GM19463 (cell line): Measurements from ENCODE around the gene TINAGL1.

ENCODE experiments used
- ATAC-seq: cut with Tn5 transposase; IDR thresholded peaks from one replicate; pipeline ENCODE4 v1.9.1; 2021; ENCODE audit warnings: mild to moderate bottlenecking, moderate library complexity; ENCODE audit not compliant: unreplicated experiment

Gene TINAGL1

DNA sequence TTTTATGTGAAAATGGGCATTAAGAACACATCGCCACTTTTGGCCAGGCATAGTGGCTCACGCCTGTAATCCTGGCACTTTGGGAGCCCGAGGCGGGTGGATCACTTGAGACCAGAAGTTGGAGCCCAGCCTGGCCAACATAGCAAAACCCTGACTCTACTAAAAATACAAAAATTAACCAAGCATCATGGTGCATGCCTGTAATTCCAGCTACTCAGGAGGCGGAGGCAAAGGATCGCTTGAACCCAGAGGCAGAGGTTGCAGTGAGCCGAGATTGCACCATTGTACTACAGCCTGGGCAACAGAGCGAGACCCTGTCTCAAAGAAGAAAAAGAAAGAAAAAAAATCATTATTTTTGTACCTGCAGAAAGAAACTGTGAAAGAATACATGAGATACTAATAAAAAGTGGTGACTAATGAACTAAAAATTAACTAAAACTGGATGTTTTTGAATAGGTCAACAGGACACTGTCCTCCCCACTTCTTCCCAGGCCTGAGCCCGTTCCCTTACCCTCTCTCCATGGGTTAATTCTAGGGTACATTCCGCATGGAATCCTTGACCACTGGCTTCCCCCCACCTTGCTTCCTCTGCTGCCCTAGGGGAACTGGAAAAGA, 8.3 kb upstream of the TINAGL1 start:
- ATAC-seq: no peak

DNA sequence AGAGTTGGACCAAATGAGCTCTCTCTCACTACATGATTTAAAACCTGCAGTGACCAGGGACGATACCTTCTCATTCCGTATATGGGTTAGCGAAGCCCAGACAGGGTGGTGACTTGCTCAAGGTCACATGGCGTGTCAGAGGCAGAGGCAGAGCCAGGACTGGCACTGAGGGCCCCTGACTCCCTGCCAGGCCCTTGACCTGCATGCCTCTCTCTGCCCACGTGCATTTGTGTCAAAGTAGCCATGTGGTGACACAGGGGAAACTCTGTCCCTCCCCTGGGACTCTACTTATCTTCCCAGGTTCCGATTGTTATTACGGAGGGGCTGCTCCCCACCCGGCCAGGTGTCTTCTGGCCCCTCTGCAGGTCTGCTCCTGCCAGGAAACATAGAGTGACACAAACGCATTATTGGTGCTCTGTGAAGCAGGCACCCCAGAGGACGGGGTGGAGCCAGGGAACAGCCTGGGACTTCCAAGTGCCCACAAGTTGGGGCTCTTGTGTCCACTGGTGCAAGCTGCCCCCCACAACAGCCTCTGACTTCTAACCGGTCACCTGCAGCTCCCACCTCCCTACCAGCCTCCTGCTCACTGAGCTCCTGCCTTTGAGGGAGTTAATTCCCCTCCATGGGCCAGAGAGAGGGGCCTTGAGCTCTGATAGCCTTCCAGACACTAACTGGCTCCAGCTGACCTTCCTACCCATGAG, 7.3 kb upstream of the TINAGL1 start:
- no peak for ATAC-seq

DNA sequence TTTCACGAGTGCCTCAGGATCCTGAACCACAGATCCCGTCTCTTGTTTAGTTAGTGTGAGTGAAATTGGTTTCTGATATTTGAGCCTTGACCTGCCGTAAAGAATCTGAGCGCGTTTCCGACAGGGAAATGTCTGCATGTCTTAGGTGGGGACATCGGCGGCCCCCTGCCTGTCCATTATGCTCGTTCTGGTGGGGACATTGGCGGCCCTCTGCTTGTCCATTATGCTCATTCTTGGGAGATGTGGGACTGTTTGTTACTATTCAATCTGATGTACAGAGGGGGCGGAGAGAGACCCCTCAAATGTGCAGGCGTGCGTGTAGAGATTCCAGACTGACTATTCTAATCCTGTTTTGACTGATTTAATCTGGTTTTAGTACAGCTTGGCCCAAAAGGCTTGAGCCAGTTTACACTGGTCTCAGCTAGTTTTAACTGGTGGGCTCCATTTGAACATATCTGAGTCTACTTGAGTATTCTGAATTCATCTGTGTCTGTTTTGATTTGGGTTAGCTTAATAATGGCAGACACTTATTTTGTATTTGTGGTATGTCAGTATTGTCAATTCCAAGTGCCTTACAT, 6.6 kb upstream of the TINAGL1 start:
- no peak for ATAC-seq

DNA sequence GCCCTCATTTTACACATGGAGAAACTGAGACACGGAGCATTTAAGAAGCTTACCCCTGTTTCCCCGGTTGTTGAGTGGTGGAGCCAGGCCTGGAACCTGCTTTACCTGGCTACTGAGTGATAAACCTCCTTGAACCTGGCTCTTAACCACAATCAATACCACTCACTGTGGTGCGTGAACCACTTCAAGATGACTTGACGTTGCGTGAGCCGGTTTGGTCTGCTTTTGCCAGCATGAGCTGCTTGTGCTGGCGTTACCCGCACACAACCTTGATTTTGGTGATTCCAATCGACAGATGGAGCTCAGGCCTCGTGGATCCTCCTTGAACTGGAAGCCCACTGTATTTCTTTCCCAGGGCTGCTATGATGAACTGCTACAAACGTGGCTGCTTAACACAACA, 6.1 kb upstream of the TINAGL1 start:
- ATAC-seq: no peak

DNA sequence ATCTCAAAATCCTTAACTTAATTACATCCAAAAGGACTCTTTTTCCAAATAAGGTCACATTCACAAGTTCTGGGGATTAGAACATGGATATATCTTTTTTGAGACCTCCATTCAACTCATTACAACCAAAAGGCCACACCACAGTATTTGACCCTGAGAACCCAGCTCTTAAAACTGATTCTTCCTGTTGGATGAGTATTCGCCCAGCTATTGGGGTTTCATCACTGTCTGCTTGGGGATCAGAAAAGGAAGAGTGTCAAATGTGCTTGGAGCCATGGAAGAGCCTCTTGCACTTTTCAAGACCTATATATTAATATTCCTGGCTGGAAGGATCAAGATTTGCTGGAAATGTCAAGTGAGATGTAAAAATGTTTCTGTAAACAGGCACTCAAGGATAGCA, 5.4 kb upstream of the TINAGL1 start:
- ATAC-seq: no peak

DNA sequence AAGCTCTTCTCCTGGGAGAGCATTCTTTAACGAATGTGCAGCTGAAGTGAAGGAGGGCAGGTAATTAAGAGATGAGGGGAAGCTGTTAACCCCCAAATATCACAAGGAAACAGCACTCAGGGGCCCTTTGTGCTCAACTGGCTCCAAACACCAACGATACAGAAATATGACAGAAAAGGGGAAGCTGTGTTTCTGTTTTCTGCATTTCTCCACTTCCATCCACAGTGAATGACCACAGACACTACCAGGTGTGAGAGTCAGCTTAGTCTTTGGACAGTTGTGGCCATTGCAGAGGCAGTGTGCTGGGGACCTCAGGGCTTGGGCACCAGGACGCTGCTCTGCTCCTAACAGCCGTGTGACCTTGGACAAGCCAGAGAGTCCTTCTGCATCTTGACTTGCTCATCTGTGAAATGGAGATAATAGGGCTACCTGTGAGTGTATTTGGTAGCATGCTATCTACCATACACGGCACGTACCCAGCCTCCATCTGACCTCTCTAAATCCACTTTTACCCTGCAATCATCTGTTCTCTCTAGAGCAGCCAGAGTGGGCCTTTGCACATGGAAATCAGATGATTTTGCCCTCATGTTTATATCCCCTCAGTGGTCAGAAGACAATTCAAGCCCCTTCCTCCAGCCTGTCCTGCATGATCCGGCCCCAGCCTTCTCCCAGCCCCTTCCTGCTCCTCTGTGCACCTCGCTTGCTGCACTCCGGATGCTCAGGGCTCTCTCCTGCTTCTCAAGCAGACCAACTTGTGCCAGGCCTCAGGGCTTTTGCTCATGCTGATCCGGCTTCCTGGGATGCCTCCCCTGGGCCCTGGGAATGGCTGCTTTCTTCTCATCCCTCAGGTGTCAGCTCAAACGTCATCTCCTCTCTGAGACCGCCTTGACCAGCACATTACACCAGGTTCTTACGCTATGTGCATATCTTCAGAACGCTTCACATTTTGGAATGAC, 4.7 kb upstream of the TINAGL1 start:
- ATAC-seq: no peak

DNA sequence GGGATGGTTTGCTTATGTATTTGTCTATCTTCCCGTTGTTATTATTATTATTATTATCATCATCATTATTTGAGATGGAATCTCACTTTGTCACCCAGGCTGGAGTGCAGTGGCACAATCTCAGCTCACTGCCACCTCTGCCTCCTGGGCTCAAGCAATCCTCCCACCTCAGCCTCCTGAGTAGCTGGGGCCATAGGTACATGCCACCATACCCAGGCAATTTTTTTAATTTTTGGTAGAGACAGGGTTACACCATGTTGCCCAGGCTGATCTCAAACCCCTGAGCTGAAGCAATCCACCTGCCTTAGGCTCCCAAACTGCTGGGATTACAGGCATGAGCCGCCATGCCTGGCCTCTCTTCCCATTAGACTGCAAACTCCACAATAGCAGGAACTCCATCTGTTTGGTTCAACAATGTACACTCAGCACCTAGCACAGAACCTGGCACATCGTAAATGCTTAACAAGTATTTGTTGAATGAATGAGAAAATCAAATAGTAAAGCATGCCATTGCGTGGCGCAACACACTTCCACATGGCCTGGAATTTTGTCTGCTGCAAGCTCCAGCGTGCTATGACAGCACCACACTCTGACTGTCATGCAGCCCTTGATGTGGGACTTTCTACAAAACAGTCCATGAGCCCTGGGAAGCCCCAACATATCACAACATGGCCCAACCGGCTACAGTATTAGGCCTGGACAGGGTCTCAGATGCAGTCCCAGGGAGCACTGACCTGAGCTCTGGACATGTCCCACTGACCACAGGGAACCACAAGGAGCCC, 3.8 kb upstream of the TINAGL1 start:
- ATAC-seq: no peak

DNA sequence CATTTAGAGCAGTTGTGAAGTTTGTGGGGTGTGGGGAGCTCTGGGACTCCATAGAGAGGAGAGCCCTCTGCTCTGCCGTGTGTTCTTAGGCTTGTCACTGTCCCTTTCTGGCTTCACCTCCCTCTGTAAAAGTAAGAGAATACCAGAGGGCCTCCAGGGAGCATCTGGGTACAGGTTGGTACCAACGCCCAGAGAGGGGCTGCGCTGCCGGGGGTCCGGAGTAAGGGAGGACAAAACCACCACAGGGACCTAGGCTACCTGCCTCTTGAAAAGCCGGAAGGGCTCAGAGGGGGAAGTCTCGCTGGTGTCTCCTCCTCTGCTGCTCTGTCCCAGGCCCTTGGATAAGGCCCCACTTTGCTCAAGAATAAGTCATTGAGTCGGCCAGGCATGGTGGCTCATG, 3.1 kb upstream of the TINAGL1 start:
- no peak for ATAC-seq

DNA sequence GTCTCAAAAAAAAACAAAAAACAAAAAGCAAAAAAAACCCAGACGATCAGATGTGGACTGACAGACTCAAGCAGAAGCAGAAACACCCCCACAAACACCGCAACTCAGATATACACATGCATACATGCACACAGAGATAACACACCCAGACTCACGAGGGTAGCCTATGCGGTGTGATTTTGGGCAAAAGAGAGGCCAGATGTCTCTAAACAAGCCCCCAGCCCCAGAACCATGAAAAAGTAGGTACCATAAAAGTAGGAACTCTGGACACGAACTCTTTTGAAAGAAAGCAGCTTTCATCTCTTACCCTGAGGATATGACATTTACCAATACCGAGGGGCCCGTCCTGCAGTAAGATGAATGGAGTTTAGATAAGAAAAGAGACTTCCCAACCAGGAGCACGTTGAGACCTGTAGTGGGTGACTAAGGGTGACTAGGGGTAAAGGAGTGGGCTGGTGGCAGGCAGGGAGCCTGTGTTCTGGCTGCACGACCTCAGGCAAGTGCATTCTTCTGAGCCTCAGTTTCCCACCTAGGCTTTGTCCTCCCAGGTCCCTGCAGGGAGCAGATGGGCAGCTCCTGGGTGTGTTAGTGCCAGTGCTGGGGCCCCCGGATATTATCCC, 1.5 kb upstream of the TINAGL1 start:
- ATAC-seq: no peak

DNA sequence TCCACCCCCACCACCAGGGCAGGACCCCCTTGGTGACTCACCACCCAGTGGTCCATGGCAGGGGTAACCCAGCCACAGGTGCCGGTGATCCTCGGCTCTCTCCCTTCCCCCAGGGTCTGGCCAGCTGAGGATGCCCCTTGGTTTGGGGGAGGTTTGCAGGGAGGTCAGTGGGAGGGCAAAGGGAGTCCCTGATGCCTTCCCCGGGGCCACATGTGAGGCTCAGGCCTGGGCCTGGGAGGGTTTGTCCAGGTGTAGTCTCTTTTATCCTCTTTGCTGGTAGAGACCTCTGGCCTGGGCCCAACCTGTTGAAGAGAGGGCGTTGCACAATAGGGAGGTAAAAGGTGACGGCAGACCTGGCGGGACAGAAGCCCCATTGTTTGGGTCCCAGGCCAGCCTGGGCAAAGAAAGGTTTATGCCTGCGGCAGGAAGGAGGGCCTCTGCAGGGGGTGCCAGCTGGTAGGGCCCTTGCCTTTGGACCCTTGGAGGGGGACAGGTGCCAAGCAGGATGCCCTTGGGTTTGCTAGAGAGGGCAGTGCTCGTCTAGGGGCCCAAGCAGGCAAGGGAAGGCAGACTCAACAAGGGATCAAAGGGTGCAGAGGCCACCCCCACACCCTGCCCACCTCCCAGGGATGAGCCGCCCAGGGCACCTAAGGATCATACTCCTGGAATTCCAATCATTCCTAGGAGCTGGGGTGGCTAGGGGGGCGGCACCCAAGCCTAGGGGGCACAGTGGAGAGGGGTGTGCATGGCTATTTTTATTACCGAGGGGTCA, 760 bp upstream of the TINAGL1 start:
- ATAC-seq: no peak

DNA sequence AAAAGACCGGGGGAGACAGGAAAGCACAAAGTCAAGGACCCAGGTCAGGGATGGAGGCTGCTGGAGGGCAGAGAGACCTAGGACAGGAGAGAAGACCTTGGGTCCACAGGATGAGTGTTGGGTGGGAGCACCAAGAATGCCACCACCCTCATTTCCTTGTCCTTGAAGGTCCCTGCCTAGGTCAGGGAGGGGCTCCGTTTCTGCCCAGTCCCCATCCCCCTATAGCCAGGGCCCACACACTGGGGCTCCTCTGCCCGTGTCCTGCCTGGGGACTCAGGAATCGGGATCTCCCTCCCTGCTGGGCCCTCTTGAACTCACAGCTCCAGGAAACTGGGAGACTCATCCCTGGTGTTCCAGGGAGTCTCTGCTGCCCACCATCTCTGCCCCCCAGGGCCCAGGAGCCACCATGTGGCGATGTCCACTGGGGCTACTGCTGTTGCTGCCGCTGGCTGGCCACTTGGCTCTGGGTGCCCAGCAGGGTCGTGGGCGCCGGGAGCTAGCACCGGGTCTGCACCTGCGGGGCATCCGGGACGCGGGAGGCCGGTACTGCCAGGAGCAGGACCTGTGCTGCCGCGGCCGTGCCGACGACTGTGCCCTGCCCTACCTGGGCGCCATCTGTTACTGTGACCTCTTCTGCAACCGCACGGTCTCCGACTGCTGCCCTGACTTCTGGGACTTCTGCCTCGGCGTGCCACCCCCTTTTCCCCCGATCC, 584 bp downstream of the TINAGL1 start:
- no peak for ATAC-seq

DNA sequence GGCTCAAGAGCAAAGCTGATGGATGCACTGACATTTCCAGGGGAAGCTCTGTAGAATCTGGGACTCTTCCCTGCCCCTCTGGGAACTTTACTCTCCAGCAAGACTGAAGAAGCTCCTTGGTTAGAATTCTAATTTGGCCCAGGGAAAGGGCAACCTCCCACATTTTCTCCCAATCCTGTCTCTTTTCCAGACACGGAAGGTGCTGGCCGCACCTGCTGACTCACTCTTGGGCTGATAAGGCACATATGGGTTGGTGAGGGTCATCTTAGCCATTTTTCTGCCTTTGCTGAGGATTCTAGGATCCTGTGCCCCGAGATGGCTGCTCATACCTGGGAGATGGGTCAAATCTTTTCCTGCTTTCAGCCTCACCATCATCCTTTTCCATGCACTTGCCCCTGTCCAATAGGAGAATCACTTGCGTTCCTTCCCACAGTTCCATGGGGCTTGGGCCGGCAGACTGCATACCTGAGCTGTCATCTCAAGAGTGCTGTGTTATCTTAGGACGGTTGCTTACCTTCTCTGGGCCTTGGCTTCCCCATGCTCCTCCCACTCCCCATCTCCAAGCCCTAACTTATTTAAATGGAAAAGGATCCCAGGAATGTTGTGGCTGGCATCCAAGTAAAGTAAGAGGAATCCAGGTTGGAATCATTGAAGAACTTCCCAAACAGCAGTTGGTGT, 1.3 kb downstream of the TINAGL1 start:
- no peak for ATAC-seq

DNA sequence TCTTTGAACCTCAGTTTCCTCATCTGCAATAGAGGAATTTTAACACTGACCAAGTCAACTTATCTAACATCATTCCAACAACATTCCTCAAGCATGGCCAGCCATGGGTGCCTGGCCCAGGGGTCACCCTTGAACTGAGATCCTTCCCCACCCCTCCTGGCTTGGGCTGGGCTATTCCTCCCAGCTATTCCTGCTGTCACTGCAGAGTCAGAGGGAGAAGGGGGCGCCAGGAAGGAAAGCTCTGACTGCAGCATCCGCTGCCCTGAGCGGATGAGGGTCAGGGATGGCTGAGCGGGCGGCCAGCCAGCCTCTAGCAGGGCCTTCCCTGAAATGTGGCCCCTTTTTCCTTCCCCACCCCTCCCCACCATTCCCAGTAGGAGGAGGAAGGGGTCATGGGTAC, 3.1 kb downstream of the TINAGL1 start:
- no peak for ATAC-seq

DNA sequence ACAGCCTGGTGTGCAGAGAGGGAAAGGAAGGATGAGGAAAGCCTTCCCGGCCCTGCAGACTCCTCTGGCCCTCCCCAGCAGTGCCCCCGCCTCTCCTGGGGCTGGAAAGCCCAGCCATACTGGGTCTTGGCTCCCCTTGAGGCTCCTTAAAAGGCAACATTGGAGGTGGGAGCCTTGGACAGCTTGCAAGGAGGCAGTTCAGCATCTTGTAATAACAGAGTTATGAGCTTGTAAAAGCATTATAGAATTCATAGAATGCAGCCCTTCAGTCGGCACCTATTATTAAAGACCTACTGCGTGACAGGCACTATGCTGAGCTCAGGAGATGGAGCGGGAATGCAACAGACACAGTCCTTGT, 4.2 kb downstream of the TINAGL1 start:
- no peak for ATAC-seq

DNA sequence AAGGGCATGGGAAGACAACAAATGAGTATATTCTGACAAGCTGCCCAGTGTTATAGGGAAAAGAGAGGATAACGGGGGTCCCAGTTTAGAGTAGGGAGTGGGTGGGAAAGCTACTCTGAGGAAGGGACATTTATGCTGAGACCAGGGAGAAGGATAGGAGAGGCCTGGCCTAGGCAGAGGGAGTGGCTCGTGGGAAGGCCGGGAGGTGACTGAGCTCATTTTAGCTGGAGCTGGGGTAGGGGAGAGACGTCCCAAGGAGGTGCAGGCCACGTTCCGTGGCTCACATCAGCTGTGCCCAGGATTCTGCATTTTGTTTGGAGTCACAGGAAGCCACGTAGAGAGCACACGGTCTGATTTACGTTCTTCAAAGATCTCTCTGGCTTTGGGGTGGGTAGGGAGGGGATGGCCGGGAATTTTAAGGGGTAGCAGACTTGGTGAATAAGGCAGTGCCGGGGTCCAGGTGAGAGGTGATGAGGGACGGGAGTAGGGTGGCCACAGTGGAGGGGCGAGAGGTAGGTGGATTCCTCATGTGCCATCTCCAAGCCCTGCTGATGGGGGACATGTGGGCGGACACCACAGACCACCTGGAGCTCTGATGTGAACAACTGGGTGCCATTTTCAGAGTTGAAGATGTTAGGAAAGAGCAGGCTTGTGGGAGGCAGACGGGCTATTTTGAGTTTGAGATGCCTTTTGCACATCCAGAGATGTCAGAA, 4.7 kb downstream of the TINAGL1 start:
- no peak for ATAC-seq

DNA sequence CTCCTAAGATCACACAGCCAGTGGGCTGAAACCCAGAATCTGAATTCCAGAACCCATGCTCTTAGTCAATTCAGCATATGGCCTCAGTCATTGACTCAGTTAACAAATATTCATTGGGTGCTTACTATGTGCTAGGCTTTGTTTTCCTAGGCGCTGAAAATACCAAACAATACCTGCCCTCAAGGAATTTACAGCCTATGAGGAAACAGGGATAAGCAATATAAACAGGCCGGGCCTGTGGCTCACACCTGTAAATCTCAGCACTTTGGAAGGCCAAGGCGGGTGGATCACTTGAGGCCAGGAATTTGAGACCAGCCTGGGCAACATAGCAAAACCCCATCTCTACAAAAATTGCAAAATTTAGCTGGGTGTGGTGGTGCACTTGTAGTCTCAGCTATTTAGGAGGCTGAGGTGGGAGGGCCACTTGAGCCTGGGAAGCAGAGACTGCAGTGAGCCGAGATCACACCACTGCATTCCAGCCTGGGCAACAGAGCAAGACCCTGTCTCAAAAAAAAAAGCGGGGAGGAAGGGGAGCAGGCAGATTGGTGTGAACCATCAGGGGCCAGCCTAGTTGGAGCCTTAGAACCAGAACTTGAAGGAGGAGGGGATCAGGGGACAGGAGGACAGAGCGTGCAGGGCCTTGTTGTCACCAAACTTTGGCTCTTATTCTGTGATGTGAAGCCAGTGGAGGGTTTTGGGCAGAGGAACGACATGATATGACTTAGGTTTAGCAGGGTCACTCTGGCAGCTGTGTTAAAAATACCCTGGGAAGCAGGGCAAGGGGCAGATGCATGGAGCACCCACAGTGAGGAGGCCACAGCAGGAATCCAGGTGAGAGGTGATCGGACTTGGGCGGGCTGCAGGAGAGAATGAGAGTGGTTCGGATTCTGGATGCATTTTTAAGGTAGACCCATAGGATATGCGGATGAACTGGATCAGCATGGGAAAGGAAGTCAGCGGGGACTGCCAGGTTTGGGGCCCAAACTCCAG, 5.8 kb downstream of the TINAGL1 start:
- ATAC-seq: no peak
